Uterus (tissue), 2 donors: Measurements from ENCODE around the gene UGT2B17.
"Not testable (repeated sequence)": the region's sequence is repeated elsewhere in the genome, so short reads cannot be mapped to it uniquely, and the experiment has no call there.

ENCODE experiments used
- CTCF ChIP-seq, 4 experiments: fragments of 200-600 bp in 2 of 4; fragments of 450-650 bp in 2 of 4; sonication (generic) in 2 of 4; IDR thresholded peaks; one replicate each; pipeline ENCODE4 v1.5.1; 2016 to 2019; ENCODE audit warnings: antibody characterized with exemption in 4 of 4, mild to moderate bottlenecking in 2 of 4, moderate library complexity in 1 of 4
- POLR2A ChIP-seq, 2 donors: fragments of 450-650 bp; IDR thresholded peaks; one replicate each; pipeline ENCODE4 v1.6.1; 2016; ENCODE audit warnings: antibody characterized with exemption in 2 of 2, mild to moderate bottlenecking in 1 of 2, moderate library complexity in 1 of 2

DNA sequence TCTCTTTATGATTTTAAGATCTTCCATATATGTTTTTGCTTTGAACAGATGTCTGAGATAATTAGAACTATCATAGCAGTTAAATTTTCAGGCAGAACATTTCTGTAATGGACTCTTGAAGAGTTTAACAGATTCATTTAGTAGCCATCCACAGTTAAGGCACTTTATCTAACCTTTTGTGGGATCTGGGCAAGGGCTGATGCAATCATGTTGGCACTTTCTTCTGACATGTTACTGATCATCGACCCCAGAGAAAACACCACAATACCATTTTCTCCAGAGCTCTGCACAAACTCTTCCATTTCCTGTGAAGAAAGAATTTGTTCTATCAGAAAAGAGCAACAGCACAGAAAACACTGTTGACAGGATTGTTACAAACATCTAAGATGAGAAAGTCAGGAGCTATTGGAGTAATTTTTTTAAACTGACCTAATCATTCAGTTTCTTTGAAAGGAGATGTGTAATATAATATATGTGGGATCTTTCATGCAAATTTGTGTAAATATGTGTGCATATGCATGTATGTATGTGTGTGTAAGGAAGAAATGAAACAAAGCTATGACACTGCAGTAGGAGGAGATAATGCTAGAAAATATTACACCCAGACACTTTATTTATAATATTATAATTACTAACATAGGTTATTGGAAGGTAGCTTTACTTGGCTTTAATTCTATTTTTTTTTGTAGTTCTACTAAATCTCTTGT is 15.6 kb downstream of the UGT2B17 start:
- TF ChIP-seq CTCF, POLR2A (IDR thresholded peaks at IDR 0.05): not testable (repeated sequence)
